Stimulated activated CD4-positive, alpha-beta T cell treated with anti-CD3 and anti-CD28 coated beads, Interleukin-1b, Interleukin-23, amount 100 ng/mL, for 1 hour (primary cell): Measurements from ENCODE around the gene OR6C74.

ENCODE experiments used
- DNase-seq, 2 donors: peaks; one replicate each; pipeline ENCODE4 v3.0.0-alpha.2; 2020; ENCODE audit warnings: low read depth in 2 of 2

OR6C74 gene

GRCh38 chr12:55244309-55244708, at the start of gene OR6C74:
OR6C74 (plus strand) TSS chr12:55244609; CDS start chr12:55247288, 2,679 bp downstream.
- no peak for DNase-seq

GRCh38 chr12:55220725-55221124, 23.7 kb upstream of the OR6C74 start, which contains the start of gene OR10A7:
OR10A7 (plus strand) TSS chr12:55221025; CDS start chr12:55221025, 0 bp downstream.
- no peak for DNase-seq

GRCh38 chr12:55226523-55226922, 17.9 kb upstream of the OR6C74 start:
- DNase-seq = no peak

GRCh38 chr12:55227643-55228042, 16.8 kb upstream of the OR6C74 start:
- no peak for DNase-seq

- DNase-seq = no peak
Measured at GRCh38 chr12:55246159-55246558, 1.8 kb downstream of the OR6C74 start.

GRCh38 chr12:55250944-55251343, 6.5 kb downstream of the OR6C74 start:
- DNase-seq = no peak

GRCh38 chr12:55253281-55253680, 8.9 kb downstream of the OR6C74 start:
- DNase-seq = no peak

GRCh38 chr12:55256831-55257230, 12.4 kb downstream of the OR6C74 start:
- no peak for DNase-seq

- DNase-seq = no peak
Measured at GRCh38 chr12:55258303-55258702, 13.9 kb downstream of the OR6C74 start.

- DNase-seq = no peak
Measured at GRCh38 chr12:55280991-55281390, 36.6 kb downstream of the OR6C74 start.

GRCh38 chr12:55289999-55290398, 45.6 kb downstream of the OR6C74 start:
- DNase-seq = no peak
